T-helper 2 cell treated with Interferon-gamma antibody and Interleukin-4, amounts not matched to agents 5 μg/mL and 100 μg/mL, for 36 hours (primary cell): ENCODE measurements around the gene ISOC2.
"Not testable (repeated sequence)": the region's sequence is repeated elsewhere in the genome, so short reads cannot be mapped to it uniquely, and the experiment has no call there.

Source experiments
- DNase-seq: peaks from one replicate; pipeline ENCODE4 v3.0.0; 2021; ENCODE audit warnings: low spot score
- H3K27ac Mint-ChIP-seq: one replicate; pipeline ENCODE4 v1.8.0; 2021; ENCODE audit warnings: mild to moderate bottlenecking, mixed read lengths
- H3K27me3 Mint-ChIP-seq: one replicate; pipeline ENCODE4 v1.8.0; 2021; ENCODE audit warnings: low read depth, mixed read lengths
- H3K36me3 Mint-ChIP-seq: one replicate; pipeline ENCODE4 v1.8.0; 2021; ENCODE audit warnings: low read depth, mixed read lengths
- H3K4me1 Mint-ChIP-seq: one replicate; pipeline ENCODE4 v1.8.0; 2021; ENCODE audit warnings: low read depth, mixed read lengths
- H3K4me3 Mint-ChIP-seq: one replicate; pipeline ENCODE4 v1.8.0; 2022; ENCODE audit warnings: mild to moderate bottlenecking, moderate library complexity, mixed read lengths
- H3K9me3 Mint-ChIP-seq: one replicate; pipeline ENCODE4 v1.8.0; 2021; ENCODE audit warnings: mixed read lengths

ISOC2 gene

GRCh38 chr19:55451965-55452748 is 9.3 kb downstream of the ISOC2 start:
- H3K27ac Mint-ChIP-seq, result no peak overlapping the region
- no peak for DNase-seq
- H3K36me3 Mint-ChIP-seq, result peaks cover 3% of the 10 kb centered on the region
- H3K9me3 Mint-ChIP-seq, result no peaks in the 10 kb centered on the region
- no peak overlapping the region for H3K4me3 Mint-ChIP-seq
- peaks cover 4% of the 10 kb centered on the region for H3K4me1 Mint-ChIP-seq
- peaks cover 24% of the 10 kb centered on the region for H3K27me3 Mint-ChIP-seq

DNA sequence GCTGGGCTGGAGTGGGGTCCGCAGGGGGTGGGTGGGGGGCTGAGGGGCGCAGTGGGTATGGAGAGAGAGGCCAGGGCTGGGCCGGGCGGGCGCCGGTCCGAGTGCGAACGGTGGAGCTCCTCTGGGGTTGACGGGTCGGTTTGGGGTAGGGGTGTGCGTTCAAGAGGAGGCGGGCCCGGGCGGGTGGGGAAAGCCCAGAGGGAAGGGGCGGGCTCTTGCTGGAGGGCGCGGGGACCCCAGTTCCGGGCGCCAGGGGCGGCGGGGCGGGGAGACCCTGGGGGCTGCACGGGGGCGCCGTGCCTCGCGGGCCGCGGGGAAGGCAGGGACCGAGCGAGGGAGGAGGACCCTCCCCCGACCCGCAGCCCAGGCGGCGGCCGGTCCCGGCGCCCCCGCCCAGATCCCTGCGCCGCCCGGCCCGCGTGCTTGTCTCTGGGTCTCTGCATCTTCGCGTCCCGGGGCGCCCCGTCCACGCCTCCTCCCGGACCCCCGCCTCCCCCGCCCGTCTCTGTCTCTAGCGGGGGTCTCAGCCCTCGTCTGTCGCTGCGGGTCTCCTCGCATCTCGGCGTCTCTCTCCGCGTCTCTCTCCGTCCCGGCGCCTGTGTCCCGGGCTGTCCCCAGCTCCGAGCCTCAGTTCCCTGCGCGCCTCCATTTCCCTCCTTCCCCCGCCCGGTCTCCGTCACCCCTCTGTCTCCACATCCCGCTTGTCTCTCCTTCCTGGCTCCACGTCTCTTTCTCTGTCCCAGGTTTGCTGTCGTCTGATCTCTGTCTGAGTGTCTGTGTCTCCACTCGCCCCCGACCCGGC is 10.1 kb downstream of the ISOC2 start:
- Mint-ChIP-seq H3K27ac (peak overlapping the region; percentile 45), H3K4me1 (peaks cover 4% of the 10 kb centered on the region), H3K4me3 (no peak overlapping the region), H3K36me3 (peaks cover 3% of the 10 kb centered on the region), H3K9me3 (no peaks in the 10 kb centered on the region), H3K27me3 (peaks cover 24% of the 10 kb centered on the region)
- DNase-seq, result no peak

- no peak for DNase-seq
- Mint-ChIP-seq H3K27ac (no peak overlapping the region), H3K27me3 (peaks cover 35% of the 10 kb centered on the region), H3K36me3 (no peaks in the 10 kb centered on the region), H3K4me1 (peaks cover 1% of the 10 kb centered on the region), H3K9me3 (no peaks in the 10 kb centered on the region), H3K4me3 (no peak overlapping the region)
These were observed 12.0 kb downstream of the ISOC2 start for GRCh38 chr19:55449469-55449868.

DNA sequence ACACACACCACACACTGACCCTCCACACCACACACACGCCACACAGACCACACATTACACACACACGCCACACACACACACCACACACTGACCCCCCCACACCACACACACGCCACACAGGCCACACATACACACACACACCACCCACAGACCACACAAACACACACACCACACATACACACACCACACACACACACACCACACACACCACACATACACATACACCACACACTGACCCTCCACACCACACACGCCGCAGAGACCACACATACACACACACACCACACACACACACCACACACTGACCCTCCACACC is 13.3 kb downstream of the ISOC2 start:
- H3K4me1 Mint-ChIP-seq, H3K4me3 Mint-ChIP-seq, H3K27ac Mint-ChIP-seq, H3K9me3 Mint-ChIP-seq, H3K36me3 Mint-ChIP-seq, DNase-seq: not testable (repeated sequence)
- H3K27me3 Mint-ChIP-seq, result peaks cover 42% of the 10 kb centered on the region

- peaks cover 43% of the 10 kb centered on the region for H3K27me3 Mint-ChIP-seq
- no peak overlapping the region for H3K27ac Mint-ChIP-seq
- no peak for DNase-seq
- H3K4me3 Mint-ChIP-seq, result no peak overlapping the region
- H3K36me3 Mint-ChIP-seq, result no peaks in the 10 kb centered on the region
- H3K9me3 Mint-ChIP-seq, result no peaks in the 10 kb centered on the region
- H3K4me1 Mint-ChIP-seq, result peaks cover 3% of the 10 kb centered on the region
These were observed 13.8 kb downstream of the ISOC2 start for GRCh38 chr19:55447421-55448174.

DNA sequence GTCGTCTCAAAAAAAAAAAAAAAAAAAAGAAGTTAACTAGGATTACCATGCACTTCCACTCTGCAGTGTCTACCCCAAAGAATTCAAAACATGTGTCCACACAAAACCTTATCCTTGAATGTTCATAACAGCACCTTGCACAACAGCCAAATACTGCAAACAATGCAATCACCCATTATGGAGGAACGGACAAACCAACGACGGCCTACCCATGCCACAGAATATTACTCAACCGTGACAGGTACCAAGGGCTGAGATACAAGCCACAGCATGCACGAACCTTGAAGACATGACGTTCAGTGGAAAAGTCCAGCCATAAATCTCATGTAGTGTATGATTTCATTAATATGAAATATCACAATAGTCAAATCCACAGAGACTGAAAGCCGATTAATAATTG is 15.4 kb downstream of the ISOC2 start:
- peaks cover 5% of the 10 kb centered on the region for H3K4me1 Mint-ChIP-seq
- DNase-seq, result no peak
- H3K9me3 Mint-ChIP-seq, result no peaks in the 10 kb centered on the region
- H3K27me3 Mint-ChIP-seq, result peaks cover 45% of the 10 kb centered on the region
- no peak overlapping the region for H3K27ac Mint-ChIP-seq
- H3K36me3 Mint-ChIP-seq, result no peaks in the 10 kb centered on the region
- no peak overlapping the region for H3K4me3 Mint-ChIP-seq

DNA sequence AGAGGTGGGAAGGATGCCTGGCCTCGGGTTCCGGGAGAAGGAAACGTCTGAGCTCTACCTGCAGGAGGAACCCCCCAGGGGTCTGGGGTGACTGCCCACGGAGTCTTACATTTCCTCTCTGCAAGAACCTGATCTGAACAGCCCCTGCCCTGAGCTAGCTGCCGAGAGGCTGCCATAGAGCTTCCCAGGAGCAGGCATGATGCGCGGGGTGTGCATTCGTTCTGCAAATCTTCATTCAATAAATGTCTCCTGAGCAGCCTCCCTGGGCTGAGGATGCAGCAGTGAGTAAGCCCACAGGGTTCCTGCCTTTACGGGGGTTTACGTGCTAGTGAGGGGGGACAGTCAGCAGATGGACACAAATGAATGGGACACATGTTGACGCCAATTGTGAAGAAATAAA is 16.8 kb downstream of the ISOC2 start:
- peaks cover 9% of the 10 kb centered on the region for H3K4me1 Mint-ChIP-seq
- no peaks in the 10 kb centered on the region for H3K36me3 Mint-ChIP-seq
- H3K27me3 Mint-ChIP-seq, result peaks cover 46% of the 10 kb centered on the region
- no peak for DNase-seq
- H3K9me3 Mint-ChIP-seq, result no peaks in the 10 kb centered on the region
- H3K27ac Mint-ChIP-seq, result no peak overlapping the region
- no peak overlapping the region for H3K4me3 Mint-ChIP-seq

DNA sequence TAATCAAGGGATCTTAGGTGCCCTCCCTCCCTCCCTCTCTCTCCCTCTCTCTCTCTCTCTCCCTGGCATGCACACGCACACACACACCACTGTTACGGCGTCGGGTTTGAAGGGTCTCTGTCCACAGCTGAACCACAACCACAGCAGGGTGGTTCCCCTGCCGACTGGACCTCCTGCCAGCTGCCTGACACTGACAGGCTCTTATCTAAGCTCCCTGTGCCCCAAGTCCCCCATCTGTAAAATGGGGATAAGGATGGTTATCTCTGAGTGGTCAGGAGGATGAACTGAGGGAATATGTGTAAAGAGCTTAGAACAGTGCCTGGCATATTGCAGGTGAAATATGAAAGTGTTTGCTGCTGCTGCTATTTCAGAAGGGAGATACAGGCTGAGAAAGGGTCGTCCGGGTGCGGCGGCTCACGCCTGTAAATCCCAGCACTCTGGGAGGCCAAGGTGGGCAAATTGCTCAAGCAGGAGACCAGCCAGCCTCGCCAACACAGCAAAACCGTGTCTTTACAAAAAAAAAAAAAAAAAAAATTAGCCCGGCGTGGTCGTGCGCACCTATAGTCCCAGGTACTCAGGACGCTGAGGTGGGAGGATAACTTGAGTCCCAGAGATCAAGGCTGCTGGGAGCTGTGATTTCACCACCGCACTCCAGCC is 17.5 kb downstream of the ISOC2 start:
- no peak for DNase-seq
- Mint-ChIP-seq H3K36me3 (no peaks in the 10 kb centered on the region), H3K4me1 (peaks cover 9% of the 10 kb centered on the region), H3K27me3 (peaks cover 53% of the 10 kb centered on the region), H3K4me3 (no peak overlapping the region), H3K27ac (no peak overlapping the region), H3K9me3 (no peaks in the 10 kb centered on the region)

- Mint-ChIP-seq H3K27ac (no peak within 1 kb of the TSS), H3K9me3 (no peaks in the 10 kb centered on the region), H3K27me3 (peaks cover 56% of the 10 kb centered on the region), H3K4me1 (peaks cover 9% of the 10 kb centered on the region), H3K36me3 (no peaks in the 10 kb centered on the region), H3K4me3 (no peak within 1 kb of the TSS)
- no peak for DNase-seq
These were observed 18.2 kb downstream of the ISOC2 start, which contains the start of gene SHISA7 for GRCh38 chr19:55443045-55443823. Gene SHISA7, minus strand, starts transcription at chr19:55443300. Its CDS starts 437 bp downstream, at chr19:55442863.

- Mint-ChIP-seq H3K4me3 (no peak overlapping the region), H3K27ac (no peak overlapping the region), H3K4me1 (peaks cover 9% of the 10 kb centered on the region), H3K27me3 (peaks cover 57% of the 10 kb centered on the region), H3K36me3 (no peaks in the 10 kb centered on the region), H3K9me3 (no peaks in the 10 kb centered on the region)
- no peak for DNase-seq
These were observed 19.0 kb downstream of the ISOC2 start for GRCh38 chr19:55442372-55442961.

GRCh38 chr19:55441692-55442321 is 19.6 kb downstream of the ISOC2 start:
- Mint-ChIP-seq H3K4me1 (peaks cover 9% of the 10 kb centered on the region), H3K36me3 (no peaks in the 10 kb centered on the region), H3K27ac (no peak overlapping the region), H3K9me3 (no peaks in the 10 kb centered on the region), H3K27me3 (peaks cover 61% of the 10 kb centered on the region), H3K4me3 (no peak overlapping the region)
- no peak for DNase-seq

GRCh38 chr19:55441319-55441691 is 20.1 kb downstream of the ISOC2 start:
- H3K9me3 Mint-ChIP-seq, result no peaks in the 10 kb centered on the region
- no peaks in the 10 kb centered on the region for H3K36me3 Mint-ChIP-seq
- peak overlapping the region; percentile 1 for H3K4me3 Mint-ChIP-seq
- H3K4me1 Mint-ChIP-seq, result peaks cover 9% of the 10 kb centered on the region
- H3K27ac Mint-ChIP-seq, result no peak overlapping the region
- peaks cover 61% of the 10 kb centered on the region for H3K27me3 Mint-ChIP-seq
- no peak for DNase-seq
